Spinal cord (tissue), 10 donors: ENCODE data around the gene EPHB1. TPM values are rescaled to one million over a fixed set of nuclear protein-coding genes. Genes with fewer than 3 reads are reported as not detected.

ENCODE experiments used
- DNase-seq, 6 donors: peaks; one replicate each; pipeline versions ENCODE4 v3.0.0 to v3.0.0-alpha.2; 2013 to 2015; ENCODE audit warnings: low spot score in 6 of 6, low read depth in 4 of 6
- H3K27ac ChIP-seq: one replicate; pipeline ENCODE4 v1.5.1; 2013; ENCODE audit warnings: low read depth, low read length, control low read depth
- H3K27me3 ChIP-seq: one replicate; pipeline ENCODE4 v1.6.1; 2013; ENCODE audit warnings: low read length; ENCODE audit not compliant: control insufficient read depth, insufficient read depth
- H3K36me3 ChIP-seq: one replicate; pipeline ENCODE4 v1.6.1; 2013; ENCODE audit warnings: low read length; ENCODE audit not compliant: control insufficient read depth, insufficient read depth
- H3K4me1 ChIP-seq: one replicate; pipeline ENCODE4 v1.6.1; 2013; ENCODE audit warnings: low read length; ENCODE audit not compliant: control insufficient read depth, insufficient read depth
- H3K4me3 ChIP-seq: one replicate; pipeline ENCODE4 v1.5.1; 2013; ENCODE audit warnings: low read depth, low read length, control low read depth
- H3K9me3 ChIP-seq: one replicate; pipeline ENCODE4 v1.6.1; 2013; ENCODE audit warnings: low read length; ENCODE audit not compliant: control insufficient read depth, insufficient read depth
- WGBS: methylation state at CpG from one replicate; pipeline ENCODE4 v1.1.5; 2013; ENCODE audit warnings: missing lambda C conversion rate; ENCODE audit not compliant: insufficient coverage; 5-methylcytosine and 5-hydroxymethylcytosine counted together
- polyA plus RNA-seq, 2 donors: library from polyadenylated mRNA; unstranded; fragments of 120-200 nt; gene quantifications; one replicate each; pipeline ENCODE4 v1.2.1, GENCODE V29; 2013; ENCODE audit not compliant: insufficient read length in 2 of 2
- total RNA-seq, 2 donors: library from RNA; depleted of rRNA in 1 of 2; stranded (reverse); fragments of 120-200 nt in 1 of 2; fragments of >200 nt in 1 of 2; gene quantifications; one replicate each; pipeline versions ENCODE4 v1.2.3 to v1.2.4, GENCODE V29; 2013 to 2014
- donor health status: healthy.

Gene EPHB1
- total and polyA plus RNA-seq, 4 donors = 10.0 to 47.6 (median 22.8) TPM

DNA sequence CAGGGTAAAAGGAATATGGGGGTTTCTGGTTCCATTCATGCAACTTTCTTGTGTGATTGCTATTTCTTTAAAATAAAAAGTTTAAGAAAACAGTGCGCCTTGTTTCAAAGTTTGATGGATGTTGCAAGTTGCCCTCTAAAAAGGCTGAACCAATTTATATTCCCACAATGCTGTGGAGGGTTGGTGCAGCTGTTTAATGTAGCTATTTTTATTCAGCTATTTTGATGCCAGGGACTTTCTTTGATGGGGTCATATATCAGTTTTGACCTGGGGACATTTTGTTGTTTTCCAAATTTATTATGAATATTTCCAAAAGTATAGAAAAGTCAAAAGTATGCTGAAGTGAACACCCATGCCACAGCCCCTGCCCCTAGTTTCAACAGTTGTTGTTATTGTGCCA is 20.5 kb downstream of the EPHB1 start:
- 100% methylated on average over 1 of the region's 1 CpG for WGBS
- no peaks in the 10 kb centered on the region for H3K36me3 ChIP-seq
- no peak for DNase-seq
- no peak overlapping the region for H3K4me3 ChIP-seq
- H3K27ac ChIP-seq = no peak overlapping the region
- H3K9me3 ChIP-seq = no peaks in the 10 kb centered on the region
- no peaks in the 10 kb centered on the region for H3K27me3 ChIP-seq
- H3K4me1 ChIP-seq = no peaks in the 10 kb centered on the region

DNA sequence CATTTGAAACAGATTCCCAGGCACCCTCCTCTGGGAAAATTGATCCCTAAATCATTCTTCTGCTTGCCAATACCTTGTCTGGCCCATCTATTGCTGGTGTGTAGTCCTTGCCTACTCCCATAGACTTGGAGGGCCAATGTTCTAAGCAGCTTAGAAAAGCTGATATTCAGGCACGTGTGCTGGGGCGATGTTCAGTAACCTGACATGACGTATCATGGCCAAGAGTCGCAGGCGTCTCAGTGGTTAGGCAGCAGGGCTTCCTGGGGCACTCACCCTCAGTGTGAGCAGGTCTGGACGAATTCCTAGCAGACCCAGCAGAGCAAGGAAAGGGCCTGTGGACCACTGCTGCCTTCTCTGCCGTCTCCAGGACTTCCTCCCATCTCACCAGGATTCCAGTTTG is 21.6 kb downstream of the EPHB1 start:
- H3K36me3 ChIP-seq = no peaks in the 10 kb centered on the region
- DNase-seq = no peak
- H3K4me3 ChIP-seq = no peak overlapping the region
- H3K27ac ChIP-seq = no peak overlapping the region
- H3K4me1 ChIP-seq = no peaks in the 10 kb centered on the region
- 89% methylated on average over 6 of the region's 7 CpGs for WGBS
- no peaks in the 10 kb centered on the region for H3K9me3 ChIP-seq
- no peaks in the 10 kb centered on the region for H3K27me3 ChIP-seq

DNA sequence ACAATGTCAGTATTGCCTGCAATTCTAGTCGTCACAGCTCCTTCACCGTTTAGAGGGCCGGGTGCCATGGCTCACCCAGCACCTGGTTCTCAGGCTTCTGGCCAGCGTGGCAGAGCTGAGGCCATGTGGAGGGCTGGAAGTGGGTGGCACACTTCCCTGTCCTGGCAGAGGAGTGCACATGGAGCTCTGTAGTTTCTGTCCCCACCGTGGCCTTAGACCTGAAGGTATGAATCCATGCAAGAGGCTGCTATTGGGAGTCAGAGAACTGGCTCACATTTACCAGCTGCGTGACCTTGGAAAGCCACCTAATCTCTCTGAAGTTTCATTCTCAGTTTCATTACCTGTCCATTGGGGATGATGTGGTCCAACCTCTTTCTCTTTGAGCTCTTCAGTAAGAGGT is 22.2 kb downstream of the EPHB1 start:
- Histone ChIP-seq H3K4me3 (no peak overlapping the region), H3K4me1 (no peaks in the 10 kb centered on the region), H3K36me3 (no peaks in the 10 kb centered on the region), H3K27me3 (no peaks in the 10 kb centered on the region), H3K9me3 (no peaks in the 10 kb centered on the region), H3K27ac (no peak overlapping the region)
- DNase-seq = no peak
- 84% methylated on average over 6 of the region's 6 CpGs for WGBS

DNA sequence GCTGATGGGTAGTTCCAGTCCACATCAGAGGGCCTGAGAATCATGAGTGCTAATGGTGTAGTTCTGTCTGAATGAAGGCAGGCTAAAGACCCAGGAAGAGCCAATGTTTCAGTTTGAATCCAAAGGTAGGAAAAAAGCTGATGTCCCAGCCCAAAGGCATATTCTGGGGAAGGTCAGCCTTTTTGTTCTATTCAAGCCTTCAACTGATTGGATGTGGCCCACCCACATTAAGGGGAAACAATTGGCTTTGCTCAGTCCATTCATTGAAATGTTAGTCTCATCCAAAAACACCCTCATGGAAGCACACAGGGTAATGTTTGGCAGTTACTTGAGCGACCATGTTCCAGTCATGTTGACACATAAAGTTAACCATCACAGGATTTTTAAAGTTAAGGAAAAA is 25.9 kb downstream of the EPHB1 start:
- WGBS = no CpG with 5 or more reads among the region's 1 CpG
- no peaks in the 10 kb centered on the region for H3K27me3 ChIP-seq
- H3K4me1 ChIP-seq = no peaks in the 10 kb centered on the region
- H3K27ac ChIP-seq = no peak overlapping the region
- H3K4me3 ChIP-seq = no peak overlapping the region
- DNase-seq = no peak
- H3K36me3 ChIP-seq = no peaks in the 10 kb centered on the region
- no peaks in the 10 kb centered on the region for H3K9me3 ChIP-seq

DNA sequence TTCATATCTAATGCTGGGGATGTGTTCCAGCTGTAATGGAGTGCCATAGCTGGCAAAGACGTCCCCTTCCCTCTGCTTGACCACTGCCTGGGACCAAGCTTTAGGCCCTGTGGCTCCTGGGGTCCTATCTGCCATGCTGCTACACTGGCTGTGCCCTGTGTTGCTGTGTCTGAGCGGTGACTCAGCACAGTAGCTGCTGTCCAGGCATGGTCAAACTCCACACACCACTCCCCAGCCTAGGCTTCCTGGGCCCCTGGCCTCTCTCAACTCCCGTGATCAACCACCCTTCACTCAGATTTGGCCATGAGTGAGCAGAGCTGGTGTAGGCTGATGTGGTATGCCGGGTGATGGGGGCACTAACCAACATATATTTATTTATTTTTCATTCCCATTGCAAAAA is 27.0 kb downstream of the EPHB1 start:
- H3K27ac ChIP-seq = no peak overlapping the region
- DNase-seq = no peak
- no peaks in the 10 kb centered on the region for H3K4me1 ChIP-seq
- no peaks in the 10 kb centered on the region for H3K9me3 ChIP-seq
- H3K4me3 ChIP-seq = no peak overlapping the region
- H3K27me3 ChIP-seq = no peaks in the 10 kb centered on the region
- 100% methylated on average over 2 of the region's 4 CpGs for WGBS
- no peaks in the 10 kb centered on the region for H3K36me3 ChIP-seq

DNA sequence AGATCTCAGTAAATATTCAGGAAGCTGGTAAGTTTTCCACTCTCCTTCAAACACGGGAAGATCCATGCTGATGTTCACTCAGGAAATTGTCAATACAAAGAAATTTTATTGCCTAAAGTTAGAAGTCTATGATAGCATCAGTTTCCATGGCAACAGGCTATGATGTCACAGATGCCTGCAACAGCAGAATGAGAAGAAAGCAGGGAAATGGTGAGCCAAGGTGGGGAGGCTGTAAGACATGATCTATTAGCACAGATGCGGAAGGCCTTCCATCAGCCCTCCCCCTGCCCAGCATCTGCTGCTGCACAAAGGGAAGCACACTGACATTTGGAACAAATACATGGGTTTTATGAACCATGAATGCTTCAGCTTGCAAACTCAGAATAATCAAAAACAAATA is 28.6 kb downstream of the EPHB1 start:
- WGBS = 75% methylated on average over 1 of the region's 2 CpGs
- Histone ChIP-seq H3K4me3 (no peak overlapping the region), H3K36me3 (no peaks in the 10 kb centered on the region), H3K27me3 (no peaks in the 10 kb centered on the region), H3K4me1 (no peaks in the 10 kb centered on the region), H3K27ac (no peak overlapping the region), H3K9me3 (no peaks in the 10 kb centered on the region)
- DNase-seq = peak in 1 of 6 donors; percentile 66

DNA sequence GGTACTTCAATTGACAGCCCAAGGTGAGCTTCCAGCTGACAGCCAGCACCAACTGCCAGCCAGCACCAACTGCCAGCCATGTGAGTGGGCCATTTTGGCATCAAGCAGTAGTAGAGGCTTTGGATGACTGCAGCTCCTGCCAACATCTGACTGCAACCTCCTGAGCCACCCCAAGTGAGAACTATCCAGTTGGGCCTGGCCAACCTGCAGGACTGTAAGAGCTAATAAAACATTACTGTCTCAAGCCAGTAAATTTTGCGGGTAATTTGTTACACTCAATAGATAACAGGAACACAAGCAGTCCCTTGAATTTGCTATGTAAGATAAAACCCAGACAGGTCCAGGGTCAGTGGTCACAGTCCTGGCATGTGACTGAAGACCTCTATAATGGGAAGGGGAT is 29.7 kb downstream of the EPHB1 start:
- H3K4me1 ChIP-seq = no peaks in the 10 kb centered on the region
- no peak overlapping the region for H3K27ac ChIP-seq
- H3K9me3 ChIP-seq = no peaks in the 10 kb centered on the region
- no peaks in the 10 kb centered on the region for H3K27me3 ChIP-seq
- DNase-seq = peak in 2 of 6 donors; percentile 31 to 51
- WGBS = no CpG with 5 or more reads among the region's 1 CpG
- no peak overlapping the region for H3K4me3 ChIP-seq
- H3K36me3 ChIP-seq = no peaks in the 10 kb centered on the region

DNA sequence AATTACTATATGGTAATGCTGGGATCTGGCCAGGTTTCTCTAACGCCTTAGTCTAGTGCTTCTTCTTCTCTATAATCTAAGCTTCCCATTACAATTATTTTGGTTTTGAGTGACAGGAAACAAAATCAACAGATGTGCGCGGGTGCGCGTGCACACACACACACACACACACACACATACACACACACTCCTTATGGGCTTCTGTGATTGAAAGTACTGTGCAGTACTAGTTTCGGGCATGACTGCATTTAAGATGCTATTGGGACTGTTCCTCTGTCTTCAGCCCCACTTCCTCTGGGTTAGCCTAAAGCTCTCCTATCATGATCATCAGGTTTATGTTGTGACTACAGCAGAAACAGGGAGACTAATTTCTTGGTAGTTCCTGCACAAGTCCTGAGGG is 32.2 kb downstream of the EPHB1 start:
- no peaks in the 10 kb centered on the region for H3K4me1 ChIP-seq
- no CpG with 5 or more reads among the region's 6 CpGs for WGBS
- H3K4me3 ChIP-seq = no peak overlapping the region
- no peaks in the 10 kb centered on the region for H3K9me3 ChIP-seq
- H3K27ac ChIP-seq = no peak overlapping the region
- no peaks in the 10 kb centered on the region for H3K36me3 ChIP-seq
- DNase-seq = no peak
- no peaks in the 10 kb centered on the region for H3K27me3 ChIP-seq

DNA sequence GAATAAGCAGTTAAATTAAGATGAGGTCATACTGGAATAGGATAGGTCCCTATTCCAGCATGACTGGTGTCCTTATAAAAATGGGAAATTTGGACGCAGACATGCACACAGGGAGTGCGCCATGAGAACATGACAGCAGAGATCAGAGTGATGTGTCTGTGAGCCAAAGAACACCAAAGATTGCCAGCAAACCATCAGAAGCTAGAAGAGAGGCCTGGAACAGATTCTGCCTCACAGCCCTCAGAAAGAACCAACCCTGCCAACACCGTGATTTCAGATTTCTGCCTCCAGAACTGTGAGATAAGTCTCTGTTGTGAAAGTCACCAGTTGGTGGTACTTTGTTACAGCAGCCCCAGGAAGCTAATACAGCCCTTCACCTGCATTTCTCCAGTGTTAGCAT is 34.7 kb downstream of the EPHB1 start:
- peak in 1 of 6 donors; percentile 89 for DNase-seq
- Histone ChIP-seq H3K9me3 (no peaks in the 10 kb centered on the region), H3K4me1 (no peaks in the 10 kb centered on the region), H3K4me3 (no peak overlapping the region), H3K27ac (no peak overlapping the region), H3K36me3 (no peaks in the 10 kb centered on the region), H3K27me3 (no peaks in the 10 kb centered on the region)
- 85% methylated on average over 2 of the region's 3 CpGs for WGBS

DNA sequence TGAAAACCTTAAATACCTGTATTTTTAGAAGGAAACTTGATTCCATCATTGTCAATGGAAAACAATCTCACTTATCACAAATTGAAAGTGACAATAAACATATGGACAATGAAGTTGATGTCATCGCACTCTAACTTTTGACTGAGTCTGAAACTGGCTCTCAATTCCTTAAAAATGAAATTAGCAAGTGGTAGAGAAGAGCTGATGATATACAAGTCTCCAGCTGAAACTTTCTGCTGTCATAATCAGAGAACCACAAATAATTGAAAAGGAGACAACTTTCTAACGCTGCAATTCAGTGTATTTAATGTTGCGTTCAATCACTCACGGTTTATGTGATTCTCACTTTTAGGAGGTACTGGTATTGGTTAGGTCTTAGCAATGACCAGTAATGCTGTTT is 37.5 kb downstream of the EPHB1 start:
- Histone ChIP-seq H3K9me3 (no peaks in the 10 kb centered on the region), H3K4me1 (no peaks in the 10 kb centered on the region), H3K36me3 (no peaks in the 10 kb centered on the region), H3K27ac (no peak overlapping the region), H3K4me3 (no peak overlapping the region), H3K27me3 (no peaks in the 10 kb centered on the region)
- DNase-seq = no peak
- 93% methylated on average over 3 of the region's 4 CpGs for WGBS
